Subcutaneous abdominal adipose tissue (tissue), 5 donors: ENCODE results near the gene CCS.

Source experiments
- H3K27ac ChIP-seq: one replicate; pipeline ENCODE4 v1.7.0; 2013; ENCODE audit warnings: low read depth, mild to moderate bottlenecking, inconsistent platforms, low read length, moderate library complexity
- H3K27me3 ChIP-seq, 5 donors: one replicate each; pipeline ENCODE4 v1.7.0; 2013; ENCODE audit warnings: low read length in 5 of 5, inconsistent platforms in 1 of 5; ENCODE audit not compliant: control insufficient read depth in 5 of 5, insufficient read depth in 4 of 5
- H3K36me3 ChIP-seq, 5 donors: one replicate each; pipeline ENCODE4 v1.7.0; 2013; ENCODE audit warnings: low read length in 5 of 5; ENCODE audit not compliant: control insufficient read depth in 5 of 5, insufficient read depth in 5 of 5
- H3K4me1 ChIP-seq, 5 donors: one replicate each; pipeline ENCODE4 v1.7.0; 2013; ENCODE audit warnings: low read length in 5 of 5, mild to moderate bottlenecking in 3 of 5, moderate library complexity in 1 of 5; ENCODE audit not compliant: control insufficient read depth in 5 of 5, insufficient read depth in 5 of 5
- H3K4me3 ChIP-seq, 5 donors: one replicate each; pipeline ENCODE4 v1.7.0; 2013; ENCODE audit warnings: low read length in 5 of 5, low read depth in 1 of 5
- H3K9ac ChIP-seq, 5 donors: one replicate each; pipeline ENCODE4 v1.7.0; 2013; ENCODE audit warnings: low read length in 5 of 5, mild to moderate bottlenecking in 4 of 5, moderate library complexity in 3 of 5
- H3K9me3 ChIP-seq, 5 donors: one replicate each; pipeline ENCODE4 v1.7.0; 2013; ENCODE audit warnings: low read length in 5 of 5; ENCODE audit not compliant: control insufficient read depth in 5 of 5
- donor health status: healthy.
- donor health status: healthy.
- donor health status: healthy.
- donor health status: healthy.
- donor health status: healthy.

CCS gene

DNA sequence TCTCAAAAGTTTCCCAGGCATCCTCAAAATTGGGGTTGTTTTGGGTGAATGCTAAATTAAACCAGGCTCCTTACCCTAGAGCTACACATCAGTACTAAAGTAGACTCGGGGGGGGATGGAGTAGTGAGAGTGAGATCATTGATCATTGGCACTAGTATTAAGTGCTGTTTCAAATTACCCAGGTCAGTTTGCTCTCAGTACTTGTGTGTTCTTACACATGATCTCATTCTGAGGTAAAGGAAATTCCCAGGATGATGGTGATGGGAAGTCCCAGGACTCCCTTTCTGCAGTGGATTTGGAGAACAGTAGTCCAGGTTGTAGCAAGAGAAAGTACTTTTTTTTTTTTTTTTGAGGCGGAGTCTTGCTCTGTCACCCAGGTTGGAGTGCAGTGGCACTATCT lies 58.0 kb downstream of the CCS start:
- Histone ChIP-seq H3K4me1 (peaks cover 0 to 4% (median 0%) of the 10 kb centered on the region in 5 donors), H3K27me3 (no peaks in the 10 kb centered on the region), H3K9ac (no peak overlapping the region), H3K27ac (no peak overlapping the region), H3K9me3 (no peaks in the 10 kb centered on the region), H3K36me3 (peaks cover 10 to 45% (median 42%) of the 10 kb centered on the region in 5 donors), H3K4me3 (no peak overlapping the region)

DNA sequence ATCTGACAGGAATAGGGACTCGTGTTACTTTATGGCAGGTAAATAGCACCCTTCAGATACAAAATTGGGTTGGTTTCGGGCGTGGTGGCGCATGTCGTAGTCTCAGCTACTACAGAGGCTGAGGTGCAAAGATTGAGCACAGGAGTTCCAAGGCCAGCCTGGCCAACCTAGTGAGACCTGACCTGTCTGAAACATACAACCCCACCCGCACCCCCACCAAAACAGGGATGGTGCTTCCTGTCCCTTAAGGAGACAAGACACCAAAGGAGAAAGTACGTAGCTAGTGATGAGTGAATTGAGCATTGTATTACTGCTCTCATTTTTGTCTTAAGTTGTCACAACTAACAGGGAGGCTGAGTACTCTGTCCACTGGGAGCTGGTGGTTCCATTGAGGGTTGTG lies 59.7 kb downstream of the CCS start:
- no peaks in the 10 kb centered on the region for H3K27me3 ChIP-seq
- no peak overlapping the region for H3K27ac ChIP-seq
- H3K9ac ChIP-seq: no peak overlapping the region
- no peaks in the 10 kb centered on the region for H3K9me3 ChIP-seq
- H3K4me1 ChIP-seq: no peaks in the 10 kb centered on the region
- no peak overlapping the region for H3K4me3 ChIP-seq
- peaks cover 0 to 34% (median 30%) of the 10 kb centered on the region in 5 donors for H3K36me3 ChIP-seq

DNA sequence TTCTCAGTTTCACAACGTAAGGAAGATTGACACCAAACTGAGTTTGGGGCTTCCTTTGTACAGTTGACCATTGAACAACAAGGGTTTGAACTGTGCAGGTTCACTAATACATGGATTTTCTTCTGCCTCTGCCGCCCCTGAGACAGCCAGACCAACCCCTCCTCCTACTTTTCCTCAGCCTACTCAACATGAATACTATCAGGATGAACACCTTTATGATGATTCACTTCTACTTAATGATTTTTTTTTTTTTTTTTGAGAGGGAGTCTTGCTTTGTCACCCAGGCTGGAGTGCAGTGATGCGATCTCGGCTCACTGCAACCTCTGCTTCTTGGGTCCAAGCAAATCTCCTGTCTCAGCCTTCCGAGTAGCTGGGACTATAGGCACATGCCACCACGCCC lies 60.1 kb downstream of the CCS start:
- no peak overlapping the region for H3K9ac ChIP-seq
- H3K9me3 ChIP-seq: no peaks in the 10 kb centered on the region
- no peaks in the 10 kb centered on the region for H3K27me3 ChIP-seq
- H3K27ac ChIP-seq: no peak overlapping the region
- H3K36me3 ChIP-seq: peaks cover 0 to 34% (median 30%) of the 10 kb centered on the region in 5 donors
- no peak overlapping the region for H3K4me3 ChIP-seq
- H3K4me1 ChIP-seq: no peaks in the 10 kb centered on the region
